Prostate gland (tissue), 2 donors: ENCODE data around the gene SBF1.

Source experiments
- POLR2AphosphoS5 ChIP-seq: sonication (generic); formaldehyde crosslinking; IDR thresholded peaks from one replicate; pipeline ENCODE4 v1.6.1; 2017; ENCODE audit warnings: antibody characterized with exemption
- TF ChIP-seq, protein P1 (sequence below), 4 experiments: fragments of 200-600 bp in 2 of 4; fragments of 450-650 bp in 2 of 4; sonication (generic) in 2 of 4; IDR thresholded peaks; 1 replicate in 3 of 4; 2 replicates in 1 of 4; pipeline ENCODE4 v1.5.1; 2016 to 2019; ENCODE audit warnings: antibody characterized with exemption in 4 of 4, mild to moderate bottlenecking in 2 of 4, moderate library complexity in 2 of 4

GRCh38 chr22:50479721-50480120 lies 4.9 kb upstream of the SBF1 start:
- TF ChIP-seq, protein P1, sequence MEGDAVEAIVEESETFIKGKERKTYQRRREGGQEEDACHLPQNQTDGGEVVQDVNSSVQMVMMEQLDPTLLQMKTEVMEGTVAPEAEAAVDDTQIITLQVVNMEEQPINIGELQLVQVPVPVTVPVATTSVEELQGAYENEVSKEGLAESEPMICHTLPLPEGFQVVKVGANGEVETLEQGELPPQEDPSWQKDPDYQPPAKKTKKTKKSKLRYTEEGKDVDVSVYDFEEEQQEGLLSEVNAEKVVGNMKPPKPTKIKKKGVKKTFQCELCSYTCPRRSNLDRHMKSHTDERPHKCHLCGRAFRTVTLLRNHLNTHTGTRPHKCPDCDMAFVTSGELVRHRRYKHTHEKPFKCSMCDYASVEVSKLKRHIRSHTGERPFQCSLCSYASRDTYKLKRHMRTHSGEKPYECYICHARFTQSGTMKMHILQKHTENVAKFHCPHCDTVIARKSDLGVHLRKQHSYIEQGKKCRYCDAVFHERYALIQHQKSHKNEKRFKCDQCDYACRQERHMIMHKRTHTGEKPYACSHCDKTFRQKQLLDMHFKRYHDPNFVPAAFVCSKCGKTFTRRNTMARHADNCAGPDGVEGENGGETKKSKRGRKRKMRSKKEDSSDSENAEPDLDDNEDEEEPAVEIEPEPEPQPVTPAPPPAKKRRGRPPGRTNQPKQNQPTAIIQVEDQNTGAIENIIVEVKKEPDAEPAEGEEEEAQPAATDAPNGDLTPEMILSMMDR (IDR thresholded peaks at IDR 0.05): no peak
- no peak for TF ChIP-seq POLR2AphosphoS5
